HFFc6 (cell line): ENCODE results near the gene CAPN5. TPM values are rescaled to one million over a fixed set of nuclear protein-coding genes. Genes with fewer than 3 reads are reported as not detected.

ENCODE experiments used
- DNase-seq: peaks from one replicate; pipeline ENCODE4 v3.0.0-alpha.2; 2018
- H3K27ac Mint-ChIP-seq: 2 replicates; pipeline ENCODE4 v1.8.0; 2020; ENCODE audit warnings: mild to moderate bottlenecking, mixed read lengths
- H3K27me3 Mint-ChIP-seq: 2 replicates; pipeline ENCODE4 v1.8.0; 2021; ENCODE audit warnings: mild to moderate bottlenecking, moderate library complexity, mixed read lengths; ENCODE audit not compliant: insufficient read depth
- H3K36me3 Mint-ChIP-seq: 2 replicates; pipeline ENCODE4 v1.8.0; 2021; ENCODE audit warnings: low read depth, mixed read lengths
- H3K4me1 Mint-ChIP-seq: 2 replicates; pipeline ENCODE4 v1.8.0; 2020; ENCODE audit warnings: low read depth, mixed read lengths
- H3K4me3 Mint-ChIP-seq: 2 replicates; pipeline ENCODE4 v1.8.0; 2020; ENCODE audit warnings: mild to moderate bottlenecking, moderate library complexity, mixed read lengths
- H3K9me3 Mint-ChIP-seq: 2 replicates; pipeline ENCODE4 v1.8.0; 2020; ENCODE audit warnings: mild to moderate bottlenecking, mixed read lengths
- total RNA-seq, 6 experiments: library from RNA; stranded (reverse); fragmentation: NEBNext Ultra II Directional; extraction: Animal tissue kit (Norgen Biotek cat#: 25700); gene quantifications; 2 replicates in 1 of 6; 3 replicates in 5 of 6; pipeline ENCODE4 v1.2.3, GENCODE V29; 2021
- TF ChIP-seq, protein P1 (sequence below): fragments of 200-600 bp; sonication (generic); IDR thresholded peaks from 2 replicates; pipeline ENCODE4 v1.5.0; 2021; ENCODE audit warnings: antibody characterized with exemption, mild to moderate bottlenecking

The CAPN5 gene
- total RNA-seq, 6 experiments from 2014 or later = 20.7 to 32.7 (median 29.0) TPM

DNA sequence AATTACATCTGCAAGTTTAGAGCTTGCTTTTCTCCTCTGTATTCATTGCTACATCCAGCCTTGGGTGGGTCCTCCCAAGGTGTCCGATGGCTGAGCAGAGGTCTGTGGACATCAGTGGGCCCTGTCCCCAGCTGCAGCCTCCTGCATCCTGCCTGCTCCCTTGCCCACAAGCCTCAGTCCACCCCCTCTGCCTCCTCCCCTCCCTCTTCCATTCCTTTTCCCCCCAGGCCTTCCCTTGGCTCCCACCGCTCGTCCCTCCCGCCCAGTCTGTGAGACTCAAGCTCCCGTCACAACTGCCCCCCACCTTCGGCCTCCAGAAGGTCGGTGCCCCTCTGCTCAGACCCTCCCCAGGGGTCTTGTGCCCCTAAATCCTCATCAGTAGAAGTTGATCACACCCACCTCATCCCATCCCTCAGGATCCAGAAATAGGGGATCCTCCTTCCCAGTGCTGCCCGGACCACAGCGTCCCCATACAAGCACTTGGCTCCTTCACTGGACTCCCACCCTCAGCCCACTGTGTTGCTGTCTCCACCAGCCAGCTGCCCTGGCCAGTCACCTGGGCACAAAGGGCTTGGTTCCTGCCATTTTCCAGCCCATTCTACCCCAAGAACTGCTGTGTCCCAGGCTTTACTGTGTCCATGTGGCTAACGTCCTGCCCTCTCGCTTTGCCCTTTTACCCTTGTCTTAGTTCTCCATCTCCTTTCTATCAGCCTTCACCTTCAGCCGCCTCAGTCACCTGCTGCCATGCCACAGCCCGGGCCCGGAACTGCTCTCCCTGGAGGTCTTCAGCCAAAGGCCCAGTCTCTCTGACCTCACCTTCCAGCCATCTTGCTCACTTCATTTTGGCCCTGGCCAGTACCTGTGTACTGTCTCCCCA, 33.6 kb downstream of the CAPN5 start:
- Mint-ChIP-seq H3K36me3 (peaks cover 6% of the 10 kb centered on the region), H3K27me3 (no peaks in the 10 kb centered on the region; the same call in 1 of the 2 replicates), H3K4me1 (peaks cover 20% of the 10 kb centered on the region), H3K27ac (no peak overlapping the region), H3K9me3 (no peaks in the 10 kb centered on the region), H3K4me3 (no peak overlapping the region)
- TF ChIP-seq, protein P1, sequence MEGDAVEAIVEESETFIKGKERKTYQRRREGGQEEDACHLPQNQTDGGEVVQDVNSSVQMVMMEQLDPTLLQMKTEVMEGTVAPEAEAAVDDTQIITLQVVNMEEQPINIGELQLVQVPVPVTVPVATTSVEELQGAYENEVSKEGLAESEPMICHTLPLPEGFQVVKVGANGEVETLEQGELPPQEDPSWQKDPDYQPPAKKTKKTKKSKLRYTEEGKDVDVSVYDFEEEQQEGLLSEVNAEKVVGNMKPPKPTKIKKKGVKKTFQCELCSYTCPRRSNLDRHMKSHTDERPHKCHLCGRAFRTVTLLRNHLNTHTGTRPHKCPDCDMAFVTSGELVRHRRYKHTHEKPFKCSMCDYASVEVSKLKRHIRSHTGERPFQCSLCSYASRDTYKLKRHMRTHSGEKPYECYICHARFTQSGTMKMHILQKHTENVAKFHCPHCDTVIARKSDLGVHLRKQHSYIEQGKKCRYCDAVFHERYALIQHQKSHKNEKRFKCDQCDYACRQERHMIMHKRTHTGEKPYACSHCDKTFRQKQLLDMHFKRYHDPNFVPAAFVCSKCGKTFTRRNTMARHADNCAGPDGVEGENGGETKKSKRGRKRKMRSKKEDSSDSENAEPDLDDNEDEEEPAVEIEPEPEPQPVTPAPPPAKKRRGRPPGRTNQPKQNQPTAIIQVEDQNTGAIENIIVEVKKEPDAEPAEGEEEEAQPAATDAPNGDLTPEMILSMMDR = no peak
- no peak for DNase-seq

DNA sequence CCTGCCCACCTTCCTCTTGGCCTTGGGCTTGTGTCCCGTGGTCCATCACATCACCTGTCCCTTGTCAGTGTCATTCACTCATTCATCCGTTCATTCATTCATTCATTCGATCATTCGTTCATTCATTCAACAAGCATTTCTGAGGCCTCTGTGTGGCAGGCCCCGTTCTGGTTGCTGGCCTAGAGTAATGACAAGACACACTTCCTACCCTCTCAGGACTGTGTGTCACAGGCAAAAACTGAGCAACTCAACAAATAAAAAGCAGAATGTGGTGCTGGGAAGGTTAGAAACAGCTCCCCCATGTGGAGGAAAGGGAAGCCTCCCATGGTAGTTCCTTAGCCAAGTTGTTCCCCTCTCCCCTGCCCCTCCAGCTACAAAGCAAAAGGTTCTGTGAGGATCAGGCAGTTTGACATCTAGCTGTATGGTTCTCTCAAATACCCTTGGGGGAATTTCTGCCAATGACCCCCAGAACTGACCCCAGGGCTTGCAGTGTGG, 34.3 kb downstream of the CAPN5 start:
- peak; percentile 17 for DNase-seq
- H3K27ac Mint-ChIP-seq = peak overlapping the region; percentile 15; the same call in 1 of the 2 replicates

DNA sequence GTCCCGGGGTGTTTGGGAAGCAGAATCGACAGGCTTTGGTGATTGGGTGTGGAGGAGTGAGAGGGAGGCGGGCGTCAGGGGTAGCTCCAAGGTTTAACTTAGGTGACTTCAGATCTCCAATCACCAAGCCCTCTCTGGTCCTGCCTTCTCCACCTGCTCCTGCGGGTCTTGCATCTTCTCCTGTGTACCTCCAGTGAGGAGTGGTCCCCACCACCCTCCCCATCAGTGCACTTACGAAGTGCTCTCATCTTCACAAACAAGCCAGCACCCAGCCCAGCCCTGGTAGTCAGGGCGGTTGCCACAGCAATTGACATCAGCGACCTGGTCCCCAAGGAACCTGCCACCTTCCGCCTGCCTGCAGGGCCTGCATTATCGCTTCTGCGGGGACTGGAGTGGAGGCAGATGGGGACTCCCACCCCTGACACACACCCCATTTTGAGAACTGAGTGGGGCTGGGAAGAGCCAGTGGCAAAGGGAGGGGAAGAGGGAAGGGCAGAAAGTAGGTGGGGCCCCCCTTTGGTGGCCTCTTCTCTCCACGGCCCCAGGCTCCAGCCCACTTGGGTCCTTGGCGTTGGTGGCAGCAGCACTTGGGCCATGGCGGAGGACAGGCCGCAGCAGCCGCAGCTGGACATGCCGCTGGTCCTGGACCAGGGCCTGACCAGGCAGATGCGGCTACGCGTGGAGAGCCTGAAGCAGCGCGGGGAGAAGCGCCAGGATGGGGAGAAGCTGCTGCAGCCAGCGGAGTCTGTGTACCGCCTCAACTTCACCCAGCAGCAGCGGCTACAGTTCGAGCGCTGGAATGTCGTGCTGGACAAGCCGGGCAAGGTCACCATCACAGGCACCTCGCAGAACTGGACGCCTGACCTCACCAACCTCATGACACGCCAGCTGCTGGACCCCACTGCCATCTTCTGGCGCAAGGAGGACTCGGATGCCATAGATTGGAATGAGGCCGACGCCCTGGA, 35.8 kb downstream of the CAPN5 start, which contains the start of gene OMP:
Gene OMP, plus strand, starts transcription at position 595 of the 965 bp plus-strand sequence. Its CDS starts 0 bp downstream, at position 595.
- H3K36me3 Mint-ChIP-seq = peaks cover 6% of the 10 kb centered on the region
- TF ChIP-seq, protein P1 = no peak
- H3K4me3 Mint-ChIP-seq = no peak within 1 kb of the TSS
- no peaks in the 10 kb centered on the region for H3K9me3 Mint-ChIP-seq
- no peak for DNase-seq
- peaks cover 26% of the 10 kb centered on the region for H3K4me1 Mint-ChIP-seq
- no peak within 1 kb of the TSS for H3K27ac Mint-ChIP-seq
- no peaks in the 10 kb centered on the region; the same call in 1 of the 2 replicates for H3K27me3 Mint-ChIP-seq

More for the DNA sequence above, 34.3 kb downstream of the CAPN5 start:
- Mint-ChIP-seq H3K4me3 (no peak overlapping the region), H3K36me3 (peaks cover 6% of the 10 kb centered on the region), H3K4me1 (peaks cover 20% of the 10 kb centered on the region), H3K9me3 (no peaks in the 10 kb centered on the region), H3K27me3 (no peaks in the 10 kb centered on the region; the same call in 1 of the 2 replicates)
- TF ChIP-seq, protein P1 = peak; percentile 80

DNA sequence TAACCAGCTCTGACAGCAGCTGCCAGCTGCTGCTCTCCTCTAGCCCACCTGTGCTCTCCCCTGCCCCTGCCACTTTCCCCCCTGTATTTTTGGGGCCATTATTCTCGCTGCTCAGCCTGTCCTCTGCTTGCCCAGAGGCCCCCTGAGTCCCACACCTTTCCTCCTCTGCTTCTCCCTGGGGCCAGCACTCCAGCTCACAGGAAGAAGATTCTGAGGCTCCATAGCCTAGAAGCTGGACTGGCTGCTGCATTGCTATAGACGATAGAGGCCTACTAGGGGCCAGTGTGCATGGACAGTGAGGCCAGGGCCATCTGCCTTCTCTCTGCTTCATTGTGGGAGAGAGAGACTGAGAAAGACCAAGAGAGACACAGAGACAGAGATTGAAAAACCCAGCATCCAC, 36.5 kb downstream of the CAPN5 start:
- Mint-ChIP-seq H3K4me3 (no peak overlapping the region), H3K9me3 (no peaks in the 10 kb centered on the region), H3K36me3 (peaks cover 6% of the 10 kb centered on the region), H3K27me3 (peaks cover 2% of the 10 kb centered on the region; the same call in 1 of the 2 replicates), H3K27ac (no peak overlapping the region), H3K4me1 (peaks cover 34% of the 10 kb centered on the region)
- DNase-seq = no peak
- TF ChIP-seq, protein P1 = no peak

DNA sequence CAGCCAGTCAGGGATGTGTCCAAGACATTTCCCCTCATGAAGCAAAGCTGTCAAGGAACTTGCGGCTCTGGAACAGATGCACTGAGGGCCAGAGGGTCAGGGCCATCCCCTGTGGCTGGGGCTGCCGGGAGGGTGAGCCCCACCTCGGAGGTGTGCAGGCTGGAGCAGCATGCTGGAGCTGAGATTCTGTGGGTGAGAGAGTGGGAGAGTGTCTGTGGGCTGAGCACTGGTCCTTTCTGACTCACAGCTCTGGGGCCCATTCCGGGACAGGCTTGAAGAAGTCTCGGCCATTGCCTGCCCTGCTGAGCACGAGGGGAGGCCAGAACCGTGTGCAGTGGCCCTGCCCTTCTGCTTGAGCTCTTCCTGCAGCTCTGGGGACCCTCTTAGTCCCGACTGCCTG, 38.0 kb downstream of the CAPN5 start:
- Mint-ChIP-seq H3K27me3 (peaks cover 2% of the 10 kb centered on the region; the same call in 1 of the 2 replicates), H3K4me3 (no peak overlapping the region), H3K27ac (no peak overlapping the region), H3K9me3 (no peaks in the 10 kb centered on the region), H3K4me1 (peaks cover 48% of the 10 kb centered on the region), H3K36me3 (peaks cover 6% of the 10 kb centered on the region)
- peak; percentile 22 for DNase-seq
- TF ChIP-seq, protein P1 = no peak
